GM21737 (cell line): ENCODE results near the gene DPT.
"Not testable (repeated sequence)": the region's sequence is repeated elsewhere in the genome, so short reads cannot be mapped to it uniquely, and the experiment has no call there.

Source experiments
- ATAC-seq: cut with Tn5 transposase; IDR thresholded peaks from one replicate; pipeline ENCODE4 v1.9.1; 2021; ENCODE audit warnings: mild to moderate bottlenecking, moderate library complexity; ENCODE audit not compliant: unreplicated experiment

The DPT gene

DNA sequence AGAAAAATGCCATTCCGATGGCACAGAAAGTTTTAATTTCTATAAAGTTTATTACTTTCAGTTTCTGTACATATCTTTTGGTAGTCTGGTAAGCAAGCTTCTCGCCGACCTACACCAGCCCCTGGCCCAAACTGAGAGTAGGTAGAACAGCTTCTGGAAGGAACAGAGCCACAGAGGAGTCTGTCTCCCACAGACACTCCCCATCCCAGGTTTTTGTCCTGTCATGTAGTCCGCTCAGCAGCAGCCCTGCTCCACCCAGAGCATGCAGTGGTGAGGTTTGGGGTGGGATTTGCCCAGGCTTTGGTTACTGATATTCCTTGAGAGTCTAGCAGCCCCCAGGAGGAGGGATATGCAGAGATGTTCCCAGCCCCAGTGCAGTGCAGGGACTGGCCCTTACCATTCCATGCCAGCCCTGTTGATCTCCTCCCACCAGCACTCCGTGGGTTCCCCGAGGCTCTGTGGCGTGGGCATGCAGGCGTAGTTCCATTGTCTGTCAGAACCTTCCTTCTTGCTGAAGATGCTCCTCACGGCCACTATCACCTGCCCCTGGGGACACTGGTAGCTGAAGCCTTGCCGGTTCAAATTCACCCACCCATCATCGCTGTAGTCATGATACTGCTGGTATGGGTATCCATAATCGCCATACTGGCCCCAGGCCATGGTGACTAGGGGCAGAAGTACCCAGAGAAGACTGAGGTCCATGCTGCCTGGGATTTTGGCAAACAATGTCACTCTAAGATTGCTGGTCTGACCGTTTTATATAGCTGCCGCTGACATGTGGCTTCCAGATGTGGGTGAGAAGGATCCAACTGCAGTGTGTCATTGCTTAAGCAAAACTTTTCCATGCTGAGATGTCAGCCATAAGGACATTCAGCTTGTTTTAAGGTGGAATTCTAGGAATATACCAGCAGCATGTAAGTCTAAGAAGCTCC is at the start of gene DPT:
DPT (minus strand) TSS at position 734 of the 932 bp plus-strand sequence; CDS start at position 702, 32 bp downstream.
- no peak for ATAC-seq

- no peak for ATAC-seq
These were observed 46.4 kb upstream of the DPT start for GRCh38 chr1:168775366-168775765.

- ATAC-seq, result no peak
These were observed 45.2 kb upstream of the DPT start for GRCh38 chr1:168774241-168774640.

- ATAC-seq, result no peak
These were observed 43.5 kb upstream of the DPT start for GRCh38 chr1:168772428-168773060.

- no peak for ATAC-seq
These were observed 42.2 kb upstream of the DPT start for GRCh38 chr1:168771104-168771630.

DNA sequence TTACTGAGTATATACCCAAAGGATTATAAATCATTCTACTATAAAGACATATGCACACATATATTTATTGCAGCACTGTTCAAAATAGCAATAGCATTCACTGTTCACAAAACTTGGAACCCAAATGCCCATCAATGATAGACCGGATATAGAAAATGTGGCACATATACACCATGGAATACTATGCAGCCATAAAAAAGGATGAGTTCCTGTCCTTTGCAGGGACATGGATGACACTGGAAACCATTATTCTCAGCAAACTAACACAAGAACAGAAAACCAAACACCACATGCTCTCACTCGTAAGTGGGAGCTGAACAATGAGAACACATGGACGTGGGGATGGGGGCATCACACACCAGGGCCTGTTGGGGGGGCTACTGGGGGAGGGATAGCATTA is 40.9 kb upstream of the DPT start:
- not testable (repeated sequence) for ATAC-seq

- no peak for ATAC-seq
These were observed 39.0 kb upstream of the DPT start for GRCh38 chr1:168767894-168768584.

- ATAC-seq, result no peak
These were observed 37.6 kb upstream of the DPT start for GRCh38 chr1:168766568-168766967.

DNA sequence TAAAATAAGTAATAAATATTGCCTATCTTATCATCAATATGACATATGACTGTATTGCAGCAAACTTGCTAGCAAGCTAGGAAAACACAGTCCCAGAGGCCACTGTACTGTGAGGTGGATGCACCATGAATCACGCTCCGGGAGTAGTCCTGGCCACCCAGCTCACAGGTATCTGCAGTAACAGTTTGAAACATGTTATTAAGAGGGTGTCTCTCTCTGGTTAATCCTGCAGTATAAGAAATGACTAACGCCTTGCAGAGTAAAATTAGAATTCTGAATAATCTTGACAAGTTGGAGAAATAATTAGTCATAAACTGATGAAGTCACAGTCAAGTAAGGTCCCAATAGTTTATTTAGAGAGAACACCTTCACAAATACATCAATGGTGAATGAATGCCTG is 34.0 kb upstream of the DPT start:
- ATAC-seq, result no peak

DNA sequence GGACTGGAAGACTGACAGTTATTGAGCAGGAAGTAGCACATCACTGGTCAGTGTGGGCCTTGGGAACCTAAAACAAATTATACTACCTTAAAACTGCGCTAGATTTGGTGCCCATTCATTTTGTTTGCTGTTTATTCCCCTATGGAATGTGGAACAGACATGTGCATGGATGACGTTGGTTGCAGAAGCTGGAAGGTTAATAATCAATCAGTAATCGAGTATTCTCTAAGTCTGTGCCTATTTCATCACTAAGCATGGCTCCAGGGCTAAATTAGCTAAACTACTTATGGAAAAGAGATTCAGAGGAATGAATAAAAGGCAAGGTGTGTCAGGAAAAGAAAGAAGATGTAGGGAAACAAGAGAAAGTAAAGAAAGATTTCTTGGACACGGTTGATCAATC is 33.5 kb upstream of the DPT start:
- ATAC-seq, result no peak

- no peak for ATAC-seq
These were observed 31.8 kb upstream of the DPT start for GRCh38 chr1:168760781-168761180.

GRCh38 chr1:168760241-168760640 is 31.2 kb upstream of the DPT start:
- no peak for ATAC-seq

DNA sequence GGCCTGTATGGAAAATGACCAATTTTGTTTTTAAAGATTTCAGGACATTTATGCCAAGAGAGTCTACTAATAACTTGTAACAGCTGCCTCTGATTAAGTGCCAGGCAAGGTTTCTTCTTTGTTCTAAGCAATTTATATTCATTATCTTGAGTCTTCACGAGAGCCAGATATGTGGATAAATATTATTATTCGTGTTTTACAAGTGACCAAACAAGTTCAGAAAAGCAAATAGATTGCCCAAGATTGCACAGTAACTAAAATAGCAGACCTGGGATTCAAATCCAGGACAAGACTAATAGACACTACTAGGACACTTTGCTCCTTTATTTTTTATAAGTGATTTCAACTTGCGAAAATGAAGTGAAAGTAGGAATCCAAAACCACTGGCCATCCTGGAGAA is 30.1 kb upstream of the DPT start:
- no peak for ATAC-seq

GRCh38 chr1:168758503-168758902 is 29.5 kb upstream of the DPT start:
- no peak for ATAC-seq

GRCh38 chr1:168755800-168756418 is 26.9 kb upstream of the DPT start:
- ATAC-seq, result no peak

- no peak for ATAC-seq
These were observed 23.3 kb upstream of the DPT start for GRCh38 chr1:168752171-168752832.

DNA sequence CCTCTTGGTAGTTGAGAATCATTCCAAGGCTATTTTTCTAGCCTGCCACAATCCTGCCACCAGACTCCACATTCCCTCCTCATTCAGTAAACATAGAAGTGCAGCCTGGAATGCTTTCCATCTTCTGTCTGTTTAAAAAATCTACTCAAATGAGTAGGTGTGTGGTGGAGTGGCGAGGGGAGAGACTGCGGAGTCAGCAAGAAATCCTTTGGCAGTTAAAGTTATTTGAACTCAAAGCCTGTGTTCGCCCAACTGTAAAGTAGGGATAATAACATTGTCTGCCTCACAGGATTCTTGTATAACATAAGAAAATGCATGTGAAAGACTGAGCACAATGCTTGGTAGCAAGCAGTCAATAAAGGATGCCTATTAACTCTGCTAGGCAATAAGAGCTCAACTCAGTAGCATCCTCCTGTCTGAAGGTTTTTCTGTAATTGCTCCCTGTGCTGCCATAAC is 22.2 kb upstream of the DPT start:
- no peak for ATAC-seq

GRCh38 chr1:168742994-168743650 is 14.1 kb upstream of the DPT start:
- no peak for ATAC-seq

GRCh38 chr1:168742386-168742785 is 13.4 kb upstream of the DPT start:
- no peak for ATAC-seq

DNA sequence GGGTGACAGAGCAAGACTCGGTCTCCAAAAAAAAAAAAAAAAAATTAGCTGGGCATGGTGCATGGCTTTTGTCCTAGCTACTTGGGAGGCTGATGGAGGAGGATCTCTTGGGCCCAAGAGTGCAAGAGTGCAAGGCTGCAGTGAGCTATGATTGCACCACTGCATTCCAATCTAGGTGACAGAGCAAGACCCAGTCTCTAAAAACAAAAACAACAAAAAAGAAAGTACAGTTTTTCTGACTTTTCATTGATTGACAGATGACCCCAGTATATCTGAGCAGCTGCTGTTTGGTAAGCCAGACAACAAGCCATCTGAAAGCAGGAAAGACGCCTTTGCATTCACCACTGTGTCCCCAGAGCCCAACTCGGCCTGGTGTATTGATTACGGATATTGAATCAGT is 10.9 kb upstream of the DPT start:
- no peak for ATAC-seq
